ENCODE results near the gene ZBTB42. TPM values are rescaled to one million over a fixed set of nuclear protein-coding genes. Genes with fewer than 3 reads are reported as not detected.

The ZBTB42 gene
- total RNA-seq, 1 experiment from 2014 or later = 1.4 TPM

DNA sequence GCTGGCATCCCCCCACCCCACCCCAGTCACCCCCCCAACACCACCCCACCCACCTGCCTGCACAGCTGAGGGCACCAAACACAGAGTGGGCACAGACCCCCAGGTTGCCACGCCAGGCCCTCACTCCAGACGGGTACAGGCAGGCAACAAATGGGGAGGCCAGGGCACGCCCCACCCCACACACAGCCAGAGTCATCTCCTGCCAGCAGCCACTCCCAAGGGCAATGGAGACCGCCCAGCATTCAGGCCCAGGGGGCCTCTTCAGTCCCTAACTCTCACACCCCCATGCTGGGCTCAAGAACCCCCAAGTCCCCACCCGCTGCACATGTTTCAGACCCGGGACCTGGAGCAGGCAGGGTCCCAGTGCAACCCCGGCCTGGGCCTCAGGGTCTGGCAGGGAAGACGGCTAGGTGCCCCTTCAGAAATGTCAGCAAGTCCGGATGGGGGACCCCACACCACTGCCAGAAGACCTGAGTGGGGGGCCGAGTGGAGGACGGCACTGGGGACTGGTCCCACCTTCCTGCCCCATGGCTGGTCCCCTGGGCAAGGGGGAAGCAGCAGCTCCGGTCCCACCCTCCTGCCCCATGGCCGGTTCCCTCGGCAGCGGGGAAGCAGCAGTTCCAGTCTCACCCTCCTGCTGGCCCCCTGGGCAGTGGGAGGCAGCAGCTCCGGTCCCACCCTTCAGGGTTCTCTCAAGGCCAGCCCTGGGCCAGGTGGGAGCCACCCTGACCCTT is 17.2 kb upstream of the ZBTB42 start:
- no peak overlapping the region for H3K27ac ChIP-seq
- DNase-seq (ENCODE audit: low read depth in 1 of 2, low spot score in 2 of 2) = no peak
- no peaks in the 10 kb centered on the region for H3K27me3 ChIP-seq (replicated peaks)
- no peaks in the 10 kb centered on the region for H3K9me3 ChIP-seq (replicated peaks)
- H3K36me3 ChIP-seq = peaks cover 64% of the 10 kb centered on the region
- no peak overlapping the region for H3K4me3 ChIP-seq
- H3K4me1 ChIP-seq (replicated peaks) = no peaks in the 10 kb centered on the region

DNA sequence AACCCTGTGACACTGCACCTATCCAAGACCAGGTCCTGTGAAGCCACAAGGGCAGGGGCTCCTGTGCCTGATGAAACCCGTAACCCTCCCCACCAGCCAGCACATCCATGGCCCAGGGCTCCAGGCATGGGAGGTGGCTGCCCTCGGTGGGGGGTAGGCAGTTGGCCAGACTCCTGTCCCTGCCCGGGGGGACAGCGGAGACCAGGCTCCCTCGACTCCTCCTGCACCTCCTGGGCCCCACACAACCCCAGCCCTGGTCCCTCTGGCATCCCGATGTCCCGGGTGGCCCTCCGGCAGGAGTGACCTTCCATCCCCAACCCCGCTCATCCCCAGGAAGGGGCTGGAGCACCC is 16.7 kb upstream of the ZBTB42 start:
- H3K27me3 ChIP-seq (replicated peaks) = no peaks in the 10 kb centered on the region
- no peaks in the 10 kb centered on the region for H3K4me1 ChIP-seq (replicated peaks)
- peaks cover 65% of the 10 kb centered on the region for H3K36me3 ChIP-seq
- H3K27ac ChIP-seq = no peak overlapping the region
- no peak overlapping the region for H3K4me3 ChIP-seq
- DNase-seq (ENCODE audit: low read depth in 1 of 2, low spot score in 2 of 2) = no peak
- no peaks in the 10 kb centered on the region for H3K9me3 ChIP-seq (replicated peaks)

DNA sequence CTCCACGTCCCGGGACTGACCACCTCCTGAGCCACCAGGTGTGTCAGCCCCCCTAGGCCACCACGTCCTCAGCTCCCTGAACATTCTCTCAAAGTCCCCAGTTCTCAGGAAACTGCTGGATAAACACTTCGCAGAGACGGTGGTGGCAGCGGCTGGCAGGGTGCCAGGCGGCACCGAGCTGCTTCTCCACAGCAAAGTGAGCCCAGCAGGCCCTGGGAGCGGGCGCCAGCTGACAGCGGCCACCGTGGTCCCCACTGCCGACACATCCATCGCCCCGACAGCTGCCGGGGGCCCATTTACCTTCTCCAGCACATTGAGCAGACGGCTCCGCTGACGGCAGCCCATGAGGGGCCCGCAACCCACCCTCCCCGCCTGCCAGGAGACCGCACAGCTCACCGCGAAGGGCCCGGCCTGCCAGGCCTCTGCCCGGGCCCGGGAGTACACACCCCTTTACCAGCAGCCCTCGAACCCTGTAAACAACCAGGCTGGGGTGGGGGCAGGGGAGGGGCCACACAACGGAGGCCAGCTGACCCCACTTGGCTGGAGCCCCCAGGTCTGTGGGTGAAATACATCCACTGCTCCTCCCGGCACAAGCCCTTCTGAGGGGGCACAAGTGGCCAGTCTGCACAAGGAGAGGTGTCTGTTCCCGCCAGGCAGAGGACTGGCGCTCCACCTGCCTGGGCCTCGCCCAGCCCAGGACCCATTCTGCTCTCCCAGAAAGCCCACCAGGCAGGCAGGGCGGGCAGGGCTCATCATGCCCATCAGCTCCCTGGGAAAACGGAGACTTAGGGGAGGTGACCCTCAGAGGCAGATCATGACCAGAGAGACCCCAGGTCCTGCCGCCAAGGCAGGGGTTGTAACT is 15.8 kb upstream of the ZBTB42 start:
- peaks cover 68% of the 10 kb centered on the region for H3K36me3 ChIP-seq
- no peaks in the 10 kb centered on the region for H3K27me3 ChIP-seq (replicated peaks)
- no peak overlapping the region for H3K4me3 ChIP-seq
- H3K9me3 ChIP-seq (replicated peaks) = no peaks in the 10 kb centered on the region
- H3K27ac ChIP-seq = no peak overlapping the region
- DNase-seq (ENCODE audit: low read depth in 1 of 2, low spot score in 2 of 2) = no peak
- H3K4me1 ChIP-seq (replicated peaks) = no peaks in the 10 kb centered on the region

DNA sequence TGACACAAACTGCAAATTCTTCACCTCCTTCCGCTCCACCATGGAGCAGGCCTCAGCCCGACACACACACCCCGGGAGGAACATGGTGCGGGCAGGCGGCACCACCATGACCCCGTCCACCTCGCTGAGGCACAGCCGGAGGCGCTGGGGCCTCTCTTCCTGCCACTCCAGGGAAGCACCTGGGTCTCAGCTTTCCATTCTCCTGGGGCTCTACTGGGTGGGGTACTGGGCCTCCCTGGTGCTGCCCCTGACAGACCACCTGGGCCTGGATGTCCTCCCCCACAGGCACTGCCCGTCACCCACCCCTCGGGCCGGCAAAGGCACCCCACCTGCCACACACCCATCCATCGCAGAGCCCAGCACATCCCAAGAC is 15.2 kb upstream of the ZBTB42 start:
- H3K36me3 ChIP-seq = peaks cover 67% of the 10 kb centered on the region
- H3K9me3 ChIP-seq (replicated peaks) = no peaks in the 10 kb centered on the region
- no peaks in the 10 kb centered on the region for H3K4me1 ChIP-seq (replicated peaks)
- H3K27ac ChIP-seq = no peak overlapping the region
- no peaks in the 10 kb centered on the region for H3K27me3 ChIP-seq (replicated peaks)
- DNase-seq (ENCODE audit: low read depth in 1 of 2, low spot score in 2 of 2) = no peak
- H3K4me3 ChIP-seq = no peak overlapping the region

DNA sequence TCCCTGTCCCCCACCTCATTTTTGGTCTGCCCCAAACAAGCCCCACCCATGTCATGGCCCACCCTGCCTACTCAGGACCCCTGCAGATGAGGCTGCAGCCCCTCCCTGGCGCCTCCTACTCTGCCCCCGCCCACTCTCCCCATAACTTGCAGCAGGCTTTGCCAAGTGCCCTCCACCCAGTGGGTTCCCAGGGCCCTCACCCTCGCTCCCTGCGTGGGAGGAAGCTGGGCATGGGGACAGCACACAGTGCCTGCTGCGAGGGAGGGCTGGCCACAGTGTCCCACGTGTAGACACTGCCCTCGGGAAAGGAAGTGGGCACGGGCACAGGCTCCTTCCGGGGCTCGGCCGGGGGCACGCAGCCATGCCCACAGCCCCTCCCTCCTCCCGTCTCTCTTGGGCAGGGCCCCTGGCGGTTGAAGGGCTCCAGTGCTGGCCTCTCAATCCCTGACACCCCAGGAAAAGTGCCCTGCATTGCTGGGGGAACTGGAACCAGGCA is 14.8 kb upstream of the ZBTB42 start:
- no peak for DNase-seq (ENCODE audit: low read depth in 1 of 2, low spot score in 2 of 2)
- no peak overlapping the region for H3K27ac ChIP-seq
- peaks cover 69% of the 10 kb centered on the region for H3K36me3 ChIP-seq
- no peak overlapping the region for H3K4me3 ChIP-seq
- H3K27me3 ChIP-seq (replicated peaks) = no peaks in the 10 kb centered on the region
- no peaks in the 10 kb centered on the region for H3K4me1 ChIP-seq (replicated peaks)
- H3K9me3 ChIP-seq (replicated peaks) = no peaks in the 10 kb centered on the region

DNA sequence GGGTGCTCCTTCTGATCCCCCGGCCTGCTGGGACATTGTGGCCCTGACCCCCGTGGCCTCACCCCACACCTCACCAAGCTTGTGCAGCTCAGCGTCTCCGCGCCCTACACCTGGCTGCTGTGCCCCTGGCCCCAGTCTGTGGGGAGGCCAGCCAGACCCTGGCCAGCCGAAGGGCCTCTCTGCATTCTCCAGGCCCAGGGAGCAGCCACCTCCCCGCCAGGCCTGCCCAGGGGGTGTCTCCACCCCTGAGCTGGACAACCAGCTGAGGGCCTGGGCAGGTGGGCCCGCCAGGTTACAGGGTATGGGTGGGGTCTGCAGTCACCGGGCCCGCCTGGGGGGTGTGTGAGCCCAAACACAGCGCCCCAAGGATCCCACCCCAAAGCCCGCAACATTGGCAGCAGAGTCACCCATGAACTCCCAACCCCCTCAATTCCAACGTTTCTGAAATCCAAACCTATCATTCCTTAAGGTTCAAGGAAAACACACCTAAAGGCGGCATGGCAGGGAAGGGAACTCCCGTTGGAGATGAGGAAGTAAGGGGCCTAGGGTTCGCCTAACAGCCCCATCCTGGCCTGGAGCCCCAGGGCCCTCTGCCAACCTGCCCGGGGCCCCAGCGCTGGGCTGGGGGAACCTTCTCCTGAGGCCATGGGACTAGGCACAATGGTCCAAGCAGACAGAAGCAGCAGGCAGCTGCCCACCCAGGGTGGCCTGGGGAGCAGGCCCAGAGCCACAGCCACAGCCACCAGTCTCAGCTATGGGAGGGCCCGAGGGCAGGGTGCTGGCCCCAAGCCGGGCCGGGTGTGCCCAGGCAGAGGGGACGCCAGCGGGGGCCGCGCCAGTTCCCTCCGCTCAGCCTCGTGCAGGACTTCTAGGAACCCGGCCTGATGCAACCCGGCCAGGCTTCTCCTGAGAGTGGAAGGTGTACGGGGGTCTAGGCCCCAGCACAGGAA is 13.9 kb upstream of the ZBTB42 start:
- no peaks in the 10 kb centered on the region for H3K27me3 ChIP-seq (replicated peaks)
- no peak for DNase-seq (ENCODE audit: low read depth in 1 of 2, low spot score in 2 of 2)
- H3K9me3 ChIP-seq (replicated peaks) = no peaks in the 10 kb centered on the region
- no peak overlapping the region for H3K4me3 ChIP-seq
- H3K4me1 ChIP-seq (replicated peaks) = no peaks in the 10 kb centered on the region
- H3K36me3 ChIP-seq = peaks cover 74% of the 10 kb centered on the region
- H3K27ac ChIP-seq = no peak overlapping the region

DNA sequence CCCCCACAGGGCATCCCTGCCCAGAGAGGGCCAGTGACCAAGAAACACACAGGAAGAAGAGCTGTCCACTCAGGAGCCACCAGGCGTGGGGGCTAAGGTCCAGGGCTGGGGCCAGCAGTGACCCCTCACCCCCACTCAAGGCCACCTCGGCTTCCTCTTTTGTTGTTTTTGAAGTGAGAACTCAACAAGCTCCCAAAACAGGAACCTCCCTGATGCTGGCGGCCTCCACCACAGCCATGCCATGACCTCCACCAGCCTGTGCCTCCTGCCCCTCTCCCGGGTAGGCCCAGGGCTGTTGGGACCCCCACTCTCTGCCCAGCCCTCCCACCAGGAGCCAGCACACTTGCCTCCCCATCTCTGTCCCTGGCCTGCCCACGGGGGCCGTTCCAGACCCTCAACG is 13.2 kb upstream of the ZBTB42 start:
- DNase-seq (ENCODE audit: low read depth in 1 of 2, low spot score in 2 of 2) = no peak
- Histone ChIP-seq H3K27me3 (replicated peaks) (no peaks in the 10 kb centered on the region), H3K4me1 (replicated peaks) (no peaks in the 10 kb centered on the region), H3K27ac (no peak overlapping the region), H3K9me3 (replicated peaks) (no peaks in the 10 kb centered on the region), H3K4me3 (no peak overlapping the region), H3K36me3 (peaks cover 81% of the 10 kb centered on the region)

DNA sequence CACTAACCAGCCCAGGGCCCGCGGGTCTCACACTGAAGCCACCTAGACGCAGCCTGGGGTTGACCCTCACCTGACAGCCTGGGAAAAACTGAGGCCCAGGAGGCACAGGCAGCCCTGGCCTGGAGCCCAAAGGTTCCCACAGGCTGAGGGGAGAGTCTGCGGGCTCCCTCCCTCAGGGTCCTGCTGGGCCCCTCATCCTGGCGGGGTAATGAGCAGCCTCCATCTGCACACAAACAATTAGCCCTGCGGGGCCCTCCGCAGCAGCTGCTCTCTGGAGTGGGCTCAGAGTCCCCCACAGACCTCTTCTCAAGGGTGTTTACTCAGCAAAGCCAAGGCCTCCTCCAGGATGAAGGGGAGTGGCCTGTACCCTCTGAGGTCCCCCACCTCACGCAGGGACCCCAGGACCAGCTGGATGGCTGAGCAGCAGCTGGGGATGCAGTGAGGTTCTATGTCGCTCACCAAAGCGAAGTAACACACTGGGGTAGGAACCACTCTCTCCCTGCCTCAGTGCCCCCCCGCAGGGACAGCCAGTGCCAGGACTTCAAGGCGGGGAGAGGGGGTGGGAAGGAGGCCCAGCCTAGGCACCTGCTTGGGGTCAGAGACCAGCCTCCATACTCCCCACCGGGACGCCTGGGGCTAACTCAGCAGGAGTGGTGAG is 12.6 kb upstream of the ZBTB42 start:
- no peak overlapping the region for H3K27ac ChIP-seq
- H3K9me3 ChIP-seq (replicated peaks) = no peaks in the 10 kb centered on the region
- peaks cover 81% of the 10 kb centered on the region for H3K36me3 ChIP-seq
- no peaks in the 10 kb centered on the region for H3K27me3 ChIP-seq (replicated peaks)
- H3K4me3 ChIP-seq = no peak overlapping the region
- no peak for DNase-seq (ENCODE audit: low read depth in 1 of 2, low spot score in 2 of 2)
- peaks cover under 1% of the 10 kb centered on the region for H3K4me1 ChIP-seq (replicated peaks)

DNA sequence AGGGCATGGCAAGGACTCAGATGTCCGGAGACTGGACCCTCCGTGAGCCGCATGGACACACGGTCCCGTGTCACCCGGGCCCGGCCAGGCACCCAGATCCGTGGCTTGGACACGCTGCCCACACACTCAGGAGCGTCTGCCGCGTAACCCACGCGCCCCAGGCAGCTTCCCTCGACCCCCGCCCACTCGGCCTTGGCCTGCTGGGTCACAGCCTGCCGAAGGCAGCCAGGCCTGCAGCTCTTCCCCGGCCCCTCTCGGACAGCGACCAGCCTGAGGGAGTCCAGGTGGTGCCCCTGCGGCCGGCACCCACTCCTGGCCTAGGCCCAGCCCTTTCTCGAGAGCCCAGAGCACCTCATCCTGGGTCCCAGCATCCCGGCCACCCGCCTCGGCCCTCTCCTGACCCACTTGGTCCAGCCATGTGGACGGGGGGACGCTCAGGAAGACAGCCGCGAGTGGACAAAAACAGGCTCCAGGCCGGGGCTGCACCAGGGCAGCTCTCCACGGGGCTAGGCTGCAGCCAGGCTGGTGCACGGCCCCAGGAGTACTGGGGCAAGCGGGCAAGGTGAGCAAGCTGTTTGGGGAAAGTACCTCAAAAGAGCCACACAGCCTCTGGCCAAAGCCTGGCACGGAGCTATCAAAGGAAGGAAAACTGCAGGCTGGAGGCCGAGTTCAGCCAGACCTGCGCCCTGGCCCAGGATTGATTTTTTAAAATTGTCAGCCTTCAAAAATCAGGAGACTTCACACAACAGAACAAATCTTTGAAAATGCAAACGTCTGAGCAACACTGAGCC is 11.8 kb upstream of the ZBTB42 start:
- Histone ChIP-seq H3K9me3 (replicated peaks) (no peaks in the 10 kb centered on the region), H3K4me1 (replicated peaks) (peaks cover 8% of the 10 kb centered on the region), H3K27ac (no peak overlapping the region), H3K4me3 (no peak overlapping the region), H3K27me3 (replicated peaks) (no peaks in the 10 kb centered on the region), H3K36me3 (peaks cover 84% of the 10 kb centered on the region)
- DNase-seq (ENCODE audit: low read depth in 1 of 2, low spot score in 2 of 2) = no peak

DNA sequence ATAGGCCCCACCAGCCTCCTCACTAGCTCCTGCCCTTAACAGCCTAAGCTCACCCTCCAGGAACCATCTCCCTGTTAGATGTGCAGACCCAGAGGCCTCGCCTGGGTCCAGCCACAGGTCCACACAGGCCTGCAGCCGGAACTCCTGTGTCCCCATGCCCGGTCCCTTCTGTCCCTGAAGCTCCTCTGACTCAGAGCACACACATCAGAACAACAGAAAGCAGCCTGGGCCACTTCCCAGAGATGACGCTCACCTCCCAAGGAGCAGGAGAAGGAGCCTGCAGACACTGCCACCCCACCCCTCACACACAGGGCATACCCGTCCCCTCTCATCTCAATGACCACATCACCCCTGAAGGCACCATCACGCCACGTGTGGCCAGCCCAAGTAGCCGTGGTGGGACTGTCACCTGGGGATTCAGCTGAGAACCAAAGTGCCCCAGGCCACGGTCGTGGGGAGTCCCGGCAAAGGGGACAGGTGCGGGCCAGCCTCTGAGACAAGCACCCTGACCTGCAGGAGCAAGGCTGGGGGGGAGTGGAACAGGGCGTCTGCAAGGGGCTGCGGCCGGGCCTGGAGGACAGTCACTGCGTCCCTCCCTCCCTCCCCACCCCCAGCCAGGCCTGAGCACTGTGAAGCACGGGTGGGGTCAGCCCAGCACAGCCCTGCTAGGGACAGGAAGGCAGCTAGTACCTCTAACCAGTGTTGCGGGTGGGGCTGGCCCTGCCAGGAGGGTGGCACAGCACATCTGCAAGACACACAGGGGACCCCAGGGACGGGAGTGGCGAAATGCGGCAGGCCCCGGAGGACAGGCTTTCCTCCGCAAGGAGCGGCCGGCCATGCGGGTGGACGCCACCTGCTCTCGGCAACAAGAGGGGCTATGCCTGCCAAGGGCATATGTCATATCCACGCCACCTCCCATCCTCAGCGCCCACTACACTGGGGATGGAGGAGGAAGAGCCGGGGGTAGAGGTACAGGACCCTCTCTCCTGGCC is 10.9 kb upstream of the ZBTB42 start:
- H3K36me3 ChIP-seq = peaks cover 86% of the 10 kb centered on the region
- no peak overlapping the region for H3K4me3 ChIP-seq
- no peak for DNase-seq (ENCODE audit: low read depth in 1 of 2, low spot score in 2 of 2)
- H3K9me3 ChIP-seq (replicated peaks) = 0 out of 2 replicates have a peak, but pooled peaks cover 2% of the 10 kb centered on the region
- H3K27me3 ChIP-seq (replicated peaks) = no peaks in the 10 kb centered on the region
- H3K27ac ChIP-seq = no peak overlapping the region
- peaks cover 18% of the 10 kb centered on the region for H3K4me1 ChIP-seq (replicated peaks)

DNA sequence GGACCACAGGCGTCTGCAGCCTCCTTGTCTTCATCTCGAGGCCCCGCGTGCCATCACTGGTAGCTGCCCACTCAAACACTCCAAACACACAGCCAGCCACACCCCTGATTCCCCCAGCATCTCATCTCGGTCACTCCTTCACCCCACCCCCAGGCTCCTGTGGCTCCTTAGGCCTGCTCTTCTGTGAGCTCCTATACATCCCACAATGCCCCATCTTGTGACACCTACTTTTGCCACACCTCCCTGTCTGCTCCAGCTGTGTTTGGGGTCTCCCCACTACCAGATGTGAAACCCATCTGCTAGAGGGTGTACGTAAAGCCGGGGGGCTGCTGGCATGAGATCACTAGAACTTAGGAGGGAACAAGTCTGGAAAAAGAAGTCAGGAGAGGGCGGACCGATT is 9.5 kb upstream of the ZBTB42 start:
- Histone ChIP-seq H3K4me3 (no peak overlapping the region), H3K27me3 (replicated peaks) (no peaks in the 10 kb centered on the region), H3K27ac (no peak overlapping the region), H3K4me1 (replicated peaks) (peaks cover 25% of the 10 kb centered on the region), H3K9me3 (replicated peaks) (0 out of 2 replicates have a peak, but pooled peaks cover 2% of the 10 kb centered on the region), H3K36me3 (peaks cover 80% of the 10 kb centered on the region)
- no peak for DNase-seq (ENCODE audit: low read depth in 1 of 2, low spot score in 2 of 2)
